DMS153 treated with DMSO at 0.1 percent for 48 hours (cell line): ENCODE results near the gene ZNF709.
A peak's percentile ranks its signal among the peaks of the same experiment; 100 is the strongest.
"Not testable (repeated sequence)": the region's sequence is repeated elsewhere in the genome, so short reads cannot be mapped to it uniquely, and the experiment has no call there.

ENCODE experiments used
- DNase-seq: peaks from one replicate; lab custom pipeline; 2025; ENCODE audit not compliant: unreplicated experiment; lab: John Stamatoyannopoulos, UW

Gene ZNF709

GRCh38 chr19:12453495-12453894 is 31.1 kb downstream of the ZNF709 start:
- no peak for DNase-seq

- DNase-seq = no peak
Observed at GRCh38 chr19:12450844-12451243, 33.8 kb downstream of the ZNF709 start.

DNA sequence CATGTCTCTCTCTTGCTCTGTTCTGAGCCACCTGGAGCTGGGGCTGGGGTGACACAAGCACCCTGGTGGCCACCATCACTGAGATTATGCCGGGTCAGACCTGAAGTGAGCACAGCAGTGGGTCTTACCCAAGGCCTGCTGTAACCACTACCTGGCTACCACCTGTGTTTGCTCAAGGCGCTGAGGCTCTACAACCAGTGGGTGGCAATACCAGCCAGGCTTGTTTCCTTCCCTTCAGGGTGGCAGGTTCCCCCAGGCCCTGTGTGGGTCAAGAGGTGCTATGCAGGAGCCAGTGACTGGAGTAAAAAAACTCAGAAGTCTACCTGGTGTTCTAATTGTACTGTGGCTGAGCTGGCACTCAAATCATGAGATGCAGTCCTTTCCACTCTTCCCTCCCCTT is 35.8 kb downstream of the ZNF709 start:
- no peak for DNase-seq

GRCh38 chr19:12440541-12441316 is 43.9 kb downstream of the ZNF709 start, which contains the start of gene ZNF443:
Gene ZNF443, minus strand, starts transcription at chr19:12441021. Its CDS starts 107 bp downstream, at chr19:12440914.
- DNase-seq = peak; percentile 93

DNA sequence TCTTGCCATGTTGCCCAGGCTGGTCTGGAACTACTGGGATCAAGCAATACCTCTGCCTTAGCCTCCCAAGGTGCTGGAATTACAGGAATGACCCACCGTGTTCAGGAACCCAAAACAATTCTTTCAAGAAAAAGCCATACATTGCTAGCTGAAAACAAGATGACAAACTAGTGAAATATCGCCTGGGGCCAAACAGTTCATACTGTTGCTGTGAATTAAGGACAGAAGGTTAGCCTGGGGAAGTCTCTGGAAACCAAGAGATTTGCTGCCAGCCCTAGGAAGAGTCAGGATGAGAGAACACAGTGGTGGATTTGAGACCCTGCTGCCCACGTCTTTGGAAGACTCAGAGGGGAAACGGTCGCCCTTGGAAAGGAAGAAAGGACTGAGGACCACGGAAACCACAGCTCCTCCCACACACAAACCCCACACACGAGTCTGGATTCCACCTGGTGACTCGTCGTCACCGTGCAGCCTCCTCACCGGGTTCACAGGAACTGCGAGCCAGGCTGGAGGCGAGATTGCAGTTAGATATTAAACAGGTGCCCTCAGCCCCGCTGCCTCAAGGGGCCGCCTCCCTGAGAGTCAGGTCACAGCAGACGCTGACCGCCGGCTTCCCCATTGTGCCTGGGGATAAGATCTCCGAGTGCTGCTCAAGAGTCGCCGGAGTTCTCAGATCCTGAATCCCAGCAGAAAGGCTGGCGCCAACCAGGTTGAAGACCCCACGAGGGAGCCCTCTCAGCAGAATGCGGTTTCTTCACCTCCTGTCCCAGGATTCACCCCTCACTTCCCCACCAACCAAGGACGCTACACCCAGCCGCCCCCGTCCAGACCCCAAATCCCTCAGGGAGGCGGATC is 44.7 kb downstream of the ZNF709 start:
- not testable (repeated sequence) for DNase-seq

GRCh38 chr19:12430726-12431299 is 53.8 kb downstream of the ZNF709 start:
- not testable (repeated sequence) for DNase-seq

DNA sequence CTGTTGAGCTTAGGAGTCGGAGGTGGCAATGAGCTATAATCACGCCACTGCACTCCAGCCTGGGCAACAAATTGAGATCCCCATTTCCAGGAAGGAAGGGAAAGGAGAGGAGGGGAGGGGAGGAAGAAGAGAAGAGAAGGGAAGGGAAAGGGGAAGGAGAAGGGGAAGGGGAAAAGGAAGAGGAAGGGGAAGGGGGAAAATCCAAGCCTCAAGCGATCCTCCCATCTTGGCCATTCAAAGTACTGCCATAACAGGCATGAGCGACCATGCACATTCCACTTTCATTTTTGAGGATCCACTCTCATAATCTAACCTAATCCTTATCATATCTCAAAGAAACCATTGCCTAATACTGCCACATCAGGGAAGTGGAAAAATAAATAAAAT is 58.7 kb downstream of the ZNF709 start:
- no peak for DNase-seq

- no peak for DNase-seq
Observed at GRCh38 chr19:12425236-12425887, 59.3 kb downstream of the ZNF709 start.

DNA sequence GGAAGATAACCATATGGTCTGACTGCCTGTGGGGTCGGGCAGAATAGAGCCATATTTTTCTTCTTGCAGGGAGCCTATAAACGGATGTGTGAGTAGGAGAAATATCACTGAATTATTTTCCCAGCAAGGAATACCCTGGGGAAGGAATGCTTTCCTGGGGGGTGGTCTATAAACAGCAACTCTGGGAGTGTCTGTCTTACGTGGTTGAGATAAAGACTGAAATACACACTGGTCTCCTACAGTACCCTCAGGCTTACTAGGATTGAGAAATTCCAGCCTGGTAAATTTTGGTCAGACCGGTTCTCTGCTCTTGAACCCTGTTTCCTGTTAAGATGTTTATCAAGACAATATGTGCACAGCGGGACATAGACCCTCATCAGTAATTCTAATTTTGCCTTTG is 67.3 kb downstream of the ZNF709 start:
- DNase-seq = not testable (repeated sequence)

GRCh38 chr19:12411893-12412292 is 72.7 kb downstream of the ZNF709 start:
- DNase-seq = no peak
